NCI-H146 treated with DMSO at 0.1 percent for 48 hours (cell line): ENCODE results near the gene PRICKLE4.

Experiments used
- DNase-seq: peaks from one replicate; lab custom pipeline; 2025; ENCODE audit not compliant: unreplicated experiment; lab: John Stamatoyannopoulos, UW

Gene PRICKLE4, protein sequence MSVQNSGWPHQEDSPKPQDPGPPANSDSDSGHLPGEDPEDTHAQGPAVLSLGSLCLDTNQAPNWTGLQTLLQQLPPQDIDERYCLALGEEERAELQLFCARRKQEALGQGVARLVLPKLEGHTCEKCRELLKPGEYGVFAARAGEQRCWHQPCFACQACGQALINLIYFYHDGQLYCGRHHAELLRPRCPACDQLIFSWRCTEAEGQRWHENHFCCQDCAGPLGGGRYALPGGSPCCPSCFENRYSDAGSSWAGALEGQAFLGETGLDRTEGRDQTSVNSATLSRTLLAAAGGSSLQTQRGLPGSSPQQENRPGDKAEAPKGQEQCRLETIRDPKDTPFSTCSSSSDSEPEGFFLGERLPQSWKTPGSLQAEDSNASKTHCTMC

GRCh38 chr6:41780551-41781365 is at the start of gene PRICKLE4:
Gene PRICKLE4 (plus strand): TSS chr6:41780782. CDS start chr6:41783474, 2,692 bp downstream.
- DNase-seq = peak; percentile 16

DNA sequence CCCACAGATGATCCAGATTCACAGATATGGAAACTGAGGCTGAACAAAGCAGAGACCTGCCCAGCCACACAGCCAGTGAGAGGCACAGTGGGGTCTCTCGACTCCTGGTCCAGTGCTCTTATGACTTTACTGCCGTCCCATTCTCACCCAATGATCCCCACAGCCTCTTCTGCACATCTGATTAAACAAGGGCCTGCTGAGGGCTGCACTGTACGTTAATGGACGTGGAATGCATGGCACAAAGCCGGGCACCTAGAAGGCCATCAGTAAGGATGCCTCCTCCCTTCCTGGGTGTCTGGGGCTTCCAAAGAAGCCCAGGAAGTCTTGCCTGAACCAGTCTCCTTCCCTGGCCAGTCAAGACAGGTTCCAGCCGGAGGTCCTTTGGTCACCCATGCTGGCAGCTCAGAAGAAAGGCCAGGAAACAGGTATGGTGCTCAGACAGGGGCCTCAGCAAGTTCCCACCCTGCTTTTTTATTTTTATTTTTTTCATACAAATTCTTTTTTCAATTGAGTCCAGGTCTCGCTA is 49.0 kb upstream of the PRICKLE4 start:
- no peak for DNase-seq

DNA sequence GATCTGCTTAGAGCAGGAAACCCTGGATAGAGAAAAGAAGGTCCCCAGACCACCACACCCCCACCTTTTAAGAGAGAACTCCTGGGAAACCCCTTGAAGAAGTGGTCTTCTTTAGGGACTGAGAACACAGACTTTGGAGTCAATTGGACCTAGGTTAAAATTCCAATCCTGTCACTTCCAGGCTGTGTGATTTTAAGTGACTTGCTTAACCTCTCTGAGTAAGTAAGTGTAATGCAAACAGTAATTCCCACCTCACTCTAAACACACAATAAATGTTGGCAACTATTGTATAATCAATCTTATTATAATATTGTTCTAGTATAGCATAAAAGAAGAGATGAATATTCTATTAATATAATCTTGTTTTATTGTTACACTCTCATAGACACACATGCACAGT is 48.4 kb upstream of the PRICKLE4 start:
- no peak for DNase-seq

DNA sequence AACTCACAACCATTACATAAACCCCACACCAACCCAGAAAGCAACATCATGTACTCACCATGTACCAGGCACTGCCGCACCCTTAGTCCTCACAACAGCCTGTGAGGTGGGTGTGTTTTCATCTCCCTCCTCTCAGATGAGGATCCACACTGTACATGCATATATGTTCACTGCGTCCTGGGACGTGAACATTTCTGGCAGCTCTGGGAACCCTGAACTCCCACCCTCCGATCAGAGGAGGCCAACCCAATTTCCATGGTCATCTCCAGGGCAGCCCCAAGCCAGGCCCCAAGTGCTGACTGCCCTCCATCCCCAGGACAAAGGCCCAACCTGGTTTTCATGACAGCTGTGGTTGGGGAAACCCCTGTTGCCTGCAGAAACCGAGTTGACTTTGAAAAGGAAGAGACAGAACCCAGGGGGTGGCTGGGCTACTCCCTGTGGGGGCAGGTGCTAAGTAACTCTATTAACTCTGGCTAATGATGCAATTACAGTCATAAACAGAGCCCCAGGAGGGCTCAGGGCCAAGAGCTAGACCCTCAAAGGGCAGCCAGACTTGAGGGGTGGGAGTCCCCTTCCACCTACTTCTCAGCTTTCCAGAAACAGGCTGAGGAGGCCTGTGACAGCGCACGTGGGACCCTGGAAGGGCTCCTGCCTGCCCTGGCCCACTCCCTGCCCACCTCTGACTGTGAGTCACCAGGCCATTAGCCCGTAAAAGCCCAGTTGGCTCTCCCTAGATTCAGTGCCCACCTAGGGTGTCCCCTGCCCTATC is 47.8 kb upstream of the PRICKLE4 start:
- DNase-seq = peak; percentile 97

GRCh38 chr6:41733360-41733706 is 47.2 kb upstream of the PRICKLE4 start:
- no peak for DNase-seq

DNA sequence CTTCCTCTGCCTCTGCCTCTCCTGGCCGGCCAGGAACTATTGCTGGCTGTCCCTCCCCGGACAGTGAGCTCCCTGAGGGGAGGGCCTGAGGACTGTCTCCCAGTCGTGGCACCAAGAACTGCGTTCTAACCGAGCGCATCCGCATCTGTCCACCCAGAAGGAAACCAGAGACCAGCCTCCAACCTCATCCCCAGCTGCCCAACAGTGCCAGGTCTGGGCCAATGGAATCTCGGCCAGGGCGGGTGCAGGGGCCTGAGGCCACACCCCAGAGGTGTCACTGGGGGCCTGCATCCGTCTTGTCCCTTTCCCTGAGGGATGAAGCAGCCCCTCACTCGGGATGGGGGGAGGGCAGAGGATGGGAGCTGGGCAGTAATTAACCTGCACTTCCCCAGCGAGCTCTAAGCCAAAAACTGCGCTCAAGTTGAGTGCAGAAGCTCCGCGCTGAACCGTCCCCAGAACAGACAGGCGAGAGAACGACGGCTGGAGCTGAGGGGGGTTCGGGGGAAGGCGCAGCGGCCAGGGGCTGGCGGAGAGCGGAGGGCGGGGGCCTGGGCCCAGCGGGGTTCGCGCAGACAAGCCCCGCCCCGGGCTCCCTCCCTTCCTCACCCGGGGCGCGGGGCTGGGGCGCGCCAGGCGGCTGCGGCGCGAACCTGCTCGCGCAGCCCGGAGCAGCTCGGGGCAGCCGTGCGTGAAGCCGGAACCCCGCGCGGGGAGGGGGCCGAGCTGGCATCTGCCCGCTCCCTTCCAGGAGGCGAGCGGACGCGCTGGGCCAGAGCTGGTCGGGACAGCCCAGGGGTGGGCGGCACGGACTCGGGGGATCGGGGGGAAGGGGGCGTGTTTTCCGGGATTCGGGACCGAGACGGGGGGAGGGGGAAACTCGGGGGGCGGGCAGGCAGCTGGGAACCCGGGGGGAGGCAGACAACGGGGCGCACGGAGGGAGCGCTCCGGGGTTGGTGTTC is 46.6 kb upstream of the PRICKLE4 start:
- DNase-seq = peak; percentile 94

DNA sequence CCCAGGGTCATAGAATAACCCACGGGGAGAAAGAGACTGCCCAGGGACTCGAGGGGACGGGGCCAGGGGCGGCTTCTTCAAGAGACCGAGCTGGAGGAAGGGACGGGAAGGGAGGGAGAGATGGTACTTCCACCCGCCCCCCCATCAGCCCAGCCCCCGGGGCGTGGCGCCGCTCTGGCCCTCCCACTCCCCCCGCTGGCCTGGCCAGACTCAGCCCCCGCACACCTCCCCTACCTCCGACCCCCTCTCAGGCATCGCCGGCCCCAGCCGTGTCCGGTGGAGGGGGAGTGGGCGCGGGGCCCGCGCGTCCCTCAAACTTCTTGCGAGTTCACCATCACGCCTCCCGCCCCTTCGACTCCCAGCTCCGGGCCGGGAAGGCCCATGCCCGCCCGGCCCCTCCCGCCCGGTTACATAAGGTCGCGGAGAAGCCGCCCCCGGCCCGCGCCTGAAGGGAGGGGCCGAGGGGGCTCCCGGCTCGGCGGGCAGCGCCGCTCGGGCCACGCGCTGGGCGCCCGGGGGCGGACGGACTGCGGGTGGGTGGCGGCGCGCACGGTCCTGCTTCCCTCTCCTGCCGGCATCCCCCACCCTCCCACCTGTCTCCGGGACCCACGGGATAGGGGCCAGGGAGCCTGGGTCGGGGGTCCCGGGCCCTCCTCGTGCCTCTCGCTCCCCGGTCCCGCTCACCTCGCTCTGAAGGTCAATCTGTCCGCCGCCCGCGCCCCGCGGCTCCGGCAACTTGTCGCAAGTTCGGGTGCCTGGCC is 45.7 kb upstream of the PRICKLE4 start:
- peak; percentile 90 for DNase-seq

DNA sequence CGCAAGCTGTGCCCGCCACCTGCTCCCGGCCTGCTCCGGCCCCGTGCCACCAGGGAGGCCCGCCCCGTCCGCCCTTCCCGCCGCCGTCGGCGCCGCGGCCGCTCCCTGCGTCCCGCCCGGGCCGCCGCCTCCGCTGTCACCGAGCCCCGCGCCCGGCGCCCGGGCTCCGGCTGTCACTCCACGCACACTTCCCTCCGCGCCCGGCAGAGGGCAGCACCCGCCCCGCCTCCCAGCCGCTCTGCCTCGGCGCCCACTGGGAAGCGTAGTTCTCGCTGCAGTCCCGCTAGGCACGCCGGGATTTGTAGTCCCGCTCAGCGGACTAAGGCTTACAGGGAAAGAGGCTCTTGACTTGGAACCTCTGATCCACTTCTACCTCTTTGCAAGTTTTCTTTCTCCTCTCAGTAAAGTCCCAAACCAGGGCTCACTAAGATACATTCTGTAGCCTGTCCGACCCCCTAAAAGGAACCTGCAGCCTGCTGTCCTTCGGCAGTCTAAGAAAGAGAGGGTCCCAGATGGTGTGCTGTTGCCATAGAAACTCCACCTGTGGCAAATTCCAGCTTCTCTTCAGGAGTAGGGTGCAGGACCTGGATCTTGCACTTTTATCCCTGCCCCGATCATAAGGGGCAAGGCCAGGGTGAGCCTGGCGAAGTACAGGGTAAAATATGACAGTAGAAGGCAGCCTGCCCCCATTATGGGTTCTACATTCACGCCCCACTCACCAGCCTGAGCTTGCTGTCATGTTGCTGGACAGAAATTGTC is 45.0 kb upstream of the PRICKLE4 start, which contains the start of gene TFEB:
TFEB (minus strand) TSS at position 182 of the 759 bp plus-strand sequence. CDS start 44,395 bp downstream, outside the sequence.
- peak; percentile 88 for DNase-seq

- DNase-seq = no peak
These were observed 44.3 kb upstream of the PRICKLE4 start for GRCh38 chr6:41736186-41736733.

DNA sequence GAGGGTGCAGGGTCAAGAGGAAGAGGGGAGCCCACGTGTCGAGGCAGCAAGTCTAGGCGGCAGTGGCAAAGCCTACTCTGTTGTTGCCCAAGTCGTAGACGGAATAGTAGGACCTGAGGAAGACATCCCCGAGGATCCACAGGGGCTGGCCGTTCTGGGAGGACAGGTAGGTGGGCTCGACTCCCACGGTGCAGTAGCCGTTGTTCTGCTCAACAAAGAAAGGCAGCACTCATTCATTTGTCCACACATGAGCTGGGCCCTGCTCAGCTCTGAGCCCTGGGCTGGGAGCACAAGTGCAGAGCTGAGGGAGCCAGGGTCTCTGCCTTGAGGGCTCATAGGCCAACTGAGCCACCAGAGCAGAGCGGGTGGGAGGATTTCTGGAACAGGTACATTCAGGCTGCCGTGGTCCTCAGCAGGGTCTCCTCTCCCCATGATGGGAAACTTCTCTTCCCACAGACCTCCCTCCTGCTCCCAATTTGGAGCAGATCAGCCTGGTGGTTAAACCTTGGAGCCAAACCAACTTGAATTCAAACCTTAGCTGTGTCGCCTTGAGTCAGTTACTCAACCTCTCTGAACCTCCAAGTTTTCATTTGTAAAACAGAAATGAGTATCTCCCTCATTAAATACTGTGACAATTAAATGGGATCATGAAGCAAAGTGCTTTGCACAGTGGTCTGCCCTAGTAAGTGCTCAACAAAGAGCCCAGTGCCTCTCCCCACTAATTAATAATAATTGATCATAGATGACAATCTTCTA is 43.6 kb upstream of the PRICKLE4 start:
- no peak for DNase-seq

DNA sequence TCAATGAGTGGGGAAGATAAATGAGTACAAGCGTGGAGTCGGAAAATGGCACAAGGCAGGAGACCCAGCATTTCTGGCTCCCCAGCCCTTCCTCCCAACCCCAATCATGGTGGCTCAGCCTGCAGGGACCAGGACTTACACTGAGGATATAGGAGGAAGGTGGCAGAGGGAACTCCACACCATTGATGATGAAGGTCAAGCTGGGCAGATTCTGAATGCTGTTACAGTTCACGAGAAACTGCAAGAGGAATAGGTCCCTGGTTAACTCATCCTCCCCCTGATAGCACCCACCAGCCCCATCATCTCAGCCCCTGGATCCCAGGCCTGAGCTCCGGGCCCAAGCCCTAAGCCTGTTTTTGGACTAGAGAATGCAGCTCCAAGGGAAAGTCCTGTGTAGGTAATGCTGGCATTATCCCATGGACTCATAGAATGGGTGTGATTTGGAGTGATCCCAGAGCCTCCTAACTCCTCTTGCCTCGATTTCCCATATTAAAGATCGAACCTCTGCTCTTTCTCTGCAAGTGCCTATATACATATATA is 42.9 kb upstream of the PRICKLE4 start:
- no peak for DNase-seq

GRCh38 chr6:41739041-41739440 is 41.5 kb upstream of the PRICKLE4 start:
- DNase-seq = no peak

DNA sequence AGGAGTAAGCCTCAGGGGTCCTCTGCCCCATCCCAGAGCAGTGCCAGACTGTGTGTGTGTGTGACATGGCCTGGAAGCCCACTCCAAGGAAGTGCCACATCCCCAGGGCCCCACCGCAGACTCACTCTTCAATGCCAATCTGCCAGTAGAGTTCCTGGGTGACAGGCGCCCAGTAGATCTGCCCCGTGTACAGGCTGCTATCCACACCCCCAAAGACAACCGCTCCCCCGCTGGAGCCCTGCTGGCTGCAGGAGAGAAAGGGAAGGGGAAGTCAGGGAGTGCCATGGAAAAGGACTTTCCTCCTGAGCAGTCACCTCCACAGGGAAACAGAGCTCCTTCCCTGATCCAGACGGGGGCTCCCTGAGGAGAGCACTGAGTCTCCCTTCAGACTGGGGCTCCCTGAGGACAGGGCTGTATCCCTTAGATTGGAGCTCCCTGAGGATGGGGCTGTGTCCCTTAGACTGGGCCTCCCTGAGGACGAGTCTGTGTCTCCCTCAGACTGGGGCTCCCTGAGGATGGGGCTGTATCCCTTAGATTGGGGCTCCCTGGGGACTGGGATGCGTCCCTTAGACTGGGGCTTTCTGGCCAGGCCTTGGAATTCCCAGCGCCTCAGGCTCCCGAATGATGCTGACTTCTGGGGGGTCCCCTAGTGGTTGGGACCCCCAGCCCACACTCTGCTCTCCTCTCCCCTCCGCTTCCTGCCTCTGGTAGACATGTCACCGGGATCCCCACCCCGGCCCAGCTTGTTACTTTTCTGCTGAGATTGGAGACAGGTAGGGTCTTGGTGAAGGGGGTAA is 40.0 kb upstream of the PRICKLE4 start:
- no peak for DNase-seq

- DNase-seq = no peak
These were observed 38.7 kb upstream of the PRICKLE4 start for GRCh38 chr6:41741625-41742490.

GRCh38 chr6:41743406-41744235 is 37.0 kb upstream of the PRICKLE4 start:
- DNase-seq = no peak
